NCI-H1694 (cell line): ENCODE data around the gene RRAD.
"Not testable (repeated sequence)": the region's sequence is repeated elsewhere in the genome, so short reads cannot be mapped to it uniquely, and the experiment has no call there.

ENCODE experiments used
- DNase-seq: peaks from one replicate; lab custom pipeline; 2025; lab: John Stamatoyannopoulos, UW

RRAD gene

DNA sequence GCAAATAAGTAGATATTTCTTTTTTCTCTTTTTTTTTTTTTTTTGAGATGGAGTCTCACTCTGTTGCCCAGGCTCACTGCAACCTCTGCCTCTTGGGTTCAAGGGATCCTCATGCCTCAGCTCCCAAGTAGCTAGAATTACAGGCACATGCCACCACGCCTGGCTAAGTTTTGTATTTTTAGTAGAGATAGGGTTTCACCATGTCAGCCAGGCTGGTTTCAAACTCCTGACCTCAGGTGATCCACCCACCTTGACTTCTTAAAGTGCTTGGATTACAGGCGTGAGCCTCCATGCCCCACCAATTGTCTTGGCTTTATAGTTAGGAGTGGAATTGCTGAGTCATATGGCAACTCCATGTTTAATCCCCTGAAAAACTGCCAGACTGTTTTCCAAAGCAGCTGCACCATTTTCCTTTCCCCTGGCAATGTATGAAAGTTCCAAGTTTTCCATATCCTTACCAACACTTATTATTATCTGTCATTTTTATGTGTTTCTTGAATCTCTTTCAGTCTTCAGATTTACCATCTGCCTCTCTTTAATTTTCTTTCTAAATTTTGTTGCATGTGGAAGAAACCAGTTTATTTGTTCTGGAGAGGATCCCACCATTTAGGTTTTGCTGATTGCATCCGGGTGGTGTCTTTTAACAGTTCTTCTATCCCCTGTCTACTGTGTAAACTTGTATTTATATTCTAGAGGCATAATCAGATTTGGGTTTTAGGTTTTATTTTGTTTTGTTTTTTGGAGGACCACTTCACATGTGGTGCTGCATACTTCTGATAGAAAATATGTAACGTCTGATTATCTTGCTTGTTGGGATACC is 25.8 kb upstream of the RRAD start:
- DNase-seq: no peak

DNA sequence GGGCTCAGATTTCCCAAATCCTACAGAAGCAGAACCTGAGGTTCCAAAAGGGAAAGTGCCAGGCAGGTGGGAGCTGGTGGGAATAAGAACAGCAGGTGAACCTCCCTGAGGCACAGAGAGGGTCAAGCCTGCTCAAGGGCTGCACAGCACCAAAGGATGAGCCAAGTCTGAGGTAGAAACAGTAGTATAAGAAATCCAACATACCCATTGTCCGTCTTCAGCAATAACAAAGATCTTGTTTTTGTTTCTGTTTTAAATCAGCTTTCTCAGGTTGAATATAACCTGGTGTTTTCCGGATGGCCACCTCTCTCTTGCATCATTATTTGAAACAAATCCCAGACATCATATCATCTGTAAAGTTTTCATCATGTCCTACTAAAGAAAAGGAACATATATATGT is 25.1 kb upstream of the RRAD start:
- DNase-seq: no peak

DNA sequence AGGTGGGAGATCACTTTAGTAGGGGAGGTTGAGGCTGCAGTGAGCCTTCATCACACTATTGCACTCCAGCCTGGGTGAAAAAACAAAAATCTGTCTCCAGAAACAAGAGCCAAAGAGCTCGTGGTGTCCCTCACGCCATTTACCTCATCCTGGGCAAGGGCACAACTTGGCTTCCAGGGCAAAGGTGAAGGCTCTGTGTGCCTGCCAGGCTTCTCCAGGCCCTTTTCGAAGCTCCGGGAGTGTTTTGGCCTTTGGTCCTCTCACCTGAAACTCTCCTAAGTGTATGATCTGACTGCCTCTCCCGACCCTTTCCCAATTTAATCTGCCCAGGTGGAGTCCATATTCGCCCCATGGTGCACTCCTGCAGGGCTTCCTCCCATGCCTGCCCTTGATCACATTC is 24.1 kb upstream of the RRAD start:
- DNase-seq: no peak

DNA sequence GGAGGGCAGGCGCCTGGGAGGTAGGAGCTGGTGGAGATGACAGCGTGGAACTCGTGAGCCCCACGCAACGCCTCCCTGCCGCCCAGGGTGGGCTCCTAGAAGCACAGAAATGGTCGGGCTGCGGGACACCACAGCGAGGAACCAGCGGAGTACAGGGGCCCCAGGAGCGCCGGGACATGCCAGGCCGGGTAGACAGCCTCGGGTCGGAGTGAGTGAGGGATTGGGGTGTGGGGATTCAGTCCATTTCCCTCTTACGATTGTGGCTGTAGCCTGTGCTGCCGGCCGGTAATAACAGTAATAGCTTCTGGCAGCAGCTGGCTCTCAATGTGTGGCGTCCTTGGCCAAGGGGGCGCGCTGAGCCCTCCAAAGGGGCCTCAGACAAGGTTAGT is 23.5 kb upstream of the RRAD start:
- DNase-seq: no peak

DNA sequence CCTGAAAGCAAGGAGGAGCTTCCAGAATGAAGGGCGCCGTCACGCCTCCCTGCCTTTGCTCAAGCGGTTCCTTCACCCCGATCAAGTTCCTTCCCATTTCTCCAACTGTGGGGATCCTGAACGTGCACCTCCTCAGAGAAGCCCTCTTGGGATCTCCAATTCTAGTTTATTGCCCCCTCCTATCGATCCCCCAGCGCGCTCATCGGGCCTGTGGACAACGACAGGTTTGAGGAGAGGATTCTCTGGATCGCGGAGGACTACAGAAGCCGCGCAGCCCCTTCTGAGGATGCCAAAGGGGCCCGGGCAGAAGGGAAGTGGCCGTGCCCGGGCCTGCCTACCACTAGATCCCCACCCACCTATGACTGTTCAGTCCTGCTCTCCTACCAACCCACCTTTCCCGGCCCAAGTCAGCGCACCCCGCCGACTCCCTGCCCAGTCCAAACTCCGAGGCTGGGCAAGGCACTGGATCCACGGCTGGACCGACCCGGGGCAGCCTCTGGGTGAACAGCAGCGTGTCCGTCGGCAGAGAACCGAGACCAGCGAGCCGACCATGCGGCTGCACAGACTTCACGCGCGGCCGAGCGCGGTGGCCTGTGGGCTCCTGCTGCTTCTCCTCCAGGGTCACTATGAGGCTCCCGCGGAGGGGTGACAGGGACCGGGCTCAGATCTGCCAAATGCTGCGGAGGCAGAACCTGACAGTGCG is 22.9 kb upstream of the RRAD start:
- no peak for DNase-seq

DNA sequence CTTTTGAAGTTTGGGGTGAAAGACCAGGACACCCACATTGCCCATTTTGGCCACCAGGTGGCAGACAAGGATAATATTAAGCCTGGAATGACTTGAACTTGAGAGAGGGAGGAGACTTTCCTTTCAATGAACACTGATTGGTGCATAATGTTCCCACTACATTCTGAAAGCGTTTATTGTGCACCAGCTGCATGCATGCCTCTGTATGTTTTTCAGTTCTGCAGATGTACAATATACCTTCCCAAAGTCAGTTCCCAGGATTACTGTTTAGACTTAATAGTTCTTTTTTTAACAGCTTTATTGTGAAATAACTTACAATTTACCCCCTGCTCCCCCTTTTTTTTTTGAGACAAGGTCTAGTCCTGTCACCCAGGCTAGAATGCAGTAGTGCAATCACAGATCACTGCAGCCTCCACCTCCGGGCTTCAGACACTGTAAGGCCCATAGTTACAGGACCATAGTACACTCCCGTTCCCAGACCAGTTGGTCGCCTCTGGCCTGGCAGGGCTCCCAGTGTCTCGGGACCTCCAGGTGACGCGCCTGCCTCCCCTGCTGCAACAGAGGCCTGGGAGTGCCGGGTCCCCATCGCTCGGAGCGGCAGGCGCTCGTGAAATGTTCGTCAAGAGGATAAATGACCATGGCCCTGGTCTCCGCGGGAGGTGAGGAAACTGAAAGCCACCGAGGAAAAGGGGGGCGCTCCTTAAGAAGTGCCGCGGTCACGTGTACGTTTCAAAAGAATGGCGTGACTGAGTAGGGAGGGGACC is 22.1 kb upstream of the RRAD start:
- peak; percentile 75 for DNase-seq

DNA sequence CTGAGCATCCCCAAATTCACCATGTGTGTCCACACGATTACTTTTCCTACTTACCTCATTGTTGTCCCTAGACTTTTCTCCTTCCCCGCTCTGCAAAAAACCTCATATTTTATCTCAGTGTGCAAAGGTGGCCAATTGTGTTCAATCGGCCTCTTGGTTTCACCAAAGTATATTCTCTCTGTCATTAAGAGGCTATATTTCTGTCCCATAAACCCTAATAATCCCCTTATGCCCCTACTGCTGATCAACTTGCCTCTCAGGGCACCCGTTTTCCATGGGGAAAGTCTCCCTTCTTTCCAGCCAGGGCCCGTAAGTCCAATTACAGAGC is 21.6 kb upstream of the RRAD start:
- no peak for DNase-seq

DNA sequence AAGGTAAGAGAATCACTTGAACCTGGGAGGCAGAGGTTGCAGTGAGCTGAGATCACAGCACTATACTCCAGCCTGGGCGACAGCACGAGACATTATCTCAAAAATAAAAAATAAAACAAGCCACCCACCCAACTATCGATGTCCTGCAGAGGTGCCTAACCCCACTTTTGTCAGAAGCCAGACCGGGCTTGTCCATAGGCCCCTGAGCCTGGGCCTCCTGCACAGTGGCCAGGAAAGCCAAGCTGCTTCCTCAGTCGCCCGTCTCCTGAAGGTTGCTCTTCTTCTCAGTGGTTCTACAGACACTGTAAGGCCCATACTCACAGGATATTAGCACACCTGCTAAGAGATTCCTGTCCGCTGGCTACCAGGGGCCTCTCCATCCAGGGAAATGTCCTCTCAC is 21.2 kb upstream of the RRAD start:
- DNase-seq: no peak

DNA sequence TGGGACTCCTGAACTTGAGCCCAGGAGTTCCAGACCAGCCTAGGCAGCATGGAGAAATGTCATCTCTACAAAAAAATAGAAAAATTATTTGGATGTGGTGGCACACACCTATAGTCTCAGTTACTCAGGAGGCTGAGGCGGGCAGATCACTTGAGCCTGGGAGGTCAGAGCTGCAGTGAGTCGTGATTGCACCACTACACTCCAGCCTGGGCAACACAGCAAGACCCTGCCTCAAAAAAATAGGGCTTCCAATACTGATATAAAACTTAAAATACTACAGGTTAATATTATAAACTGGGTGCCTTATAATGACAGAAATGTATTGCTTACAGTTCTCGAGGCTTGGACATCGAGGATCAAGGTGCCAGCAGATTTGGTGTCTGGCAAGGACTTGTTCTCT is 20.6 kb upstream of the RRAD start:
- no peak for DNase-seq

DNA sequence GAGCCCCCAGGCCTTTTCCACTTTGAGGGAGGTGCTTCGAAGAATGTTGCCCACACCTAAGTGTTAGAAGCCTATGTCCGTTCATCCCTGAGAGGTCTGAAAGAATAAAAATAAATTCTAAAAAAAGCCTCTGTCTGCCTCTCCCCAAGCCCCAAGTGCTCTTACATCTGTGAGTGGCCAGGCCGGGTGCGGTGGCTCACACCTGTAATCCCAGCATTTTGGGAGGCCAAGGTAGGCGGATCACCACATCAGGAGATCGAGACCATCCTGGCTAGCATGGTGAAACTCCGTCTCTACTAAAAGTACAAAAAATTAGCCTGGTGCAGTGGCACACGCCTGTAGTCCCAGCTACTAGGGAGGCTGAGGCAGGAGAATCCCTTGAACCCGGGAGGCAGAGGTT is 19.6 kb upstream of the RRAD start:
- DNase-seq: not testable (repeated sequence)

DNA sequence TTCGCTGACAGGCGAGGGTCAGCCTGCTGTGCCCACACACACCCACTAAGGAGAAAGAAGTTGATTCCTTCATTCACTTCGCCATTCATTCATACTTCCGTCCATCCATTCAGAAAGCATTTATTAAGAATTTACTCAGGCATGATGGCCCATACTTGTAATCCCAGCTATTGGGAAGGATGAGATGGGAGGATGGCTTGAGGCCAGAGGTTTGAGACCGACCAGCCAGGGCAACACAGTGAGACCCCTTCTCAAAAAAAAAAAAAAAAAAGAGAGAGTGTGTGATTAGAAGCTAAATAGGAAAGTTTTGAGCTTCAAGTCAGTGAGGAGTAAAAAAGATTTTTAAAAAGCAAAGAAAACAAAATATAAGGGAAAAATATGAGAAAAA is 18.7 kb upstream of the RRAD start:
- no peak for DNase-seq

DNA sequence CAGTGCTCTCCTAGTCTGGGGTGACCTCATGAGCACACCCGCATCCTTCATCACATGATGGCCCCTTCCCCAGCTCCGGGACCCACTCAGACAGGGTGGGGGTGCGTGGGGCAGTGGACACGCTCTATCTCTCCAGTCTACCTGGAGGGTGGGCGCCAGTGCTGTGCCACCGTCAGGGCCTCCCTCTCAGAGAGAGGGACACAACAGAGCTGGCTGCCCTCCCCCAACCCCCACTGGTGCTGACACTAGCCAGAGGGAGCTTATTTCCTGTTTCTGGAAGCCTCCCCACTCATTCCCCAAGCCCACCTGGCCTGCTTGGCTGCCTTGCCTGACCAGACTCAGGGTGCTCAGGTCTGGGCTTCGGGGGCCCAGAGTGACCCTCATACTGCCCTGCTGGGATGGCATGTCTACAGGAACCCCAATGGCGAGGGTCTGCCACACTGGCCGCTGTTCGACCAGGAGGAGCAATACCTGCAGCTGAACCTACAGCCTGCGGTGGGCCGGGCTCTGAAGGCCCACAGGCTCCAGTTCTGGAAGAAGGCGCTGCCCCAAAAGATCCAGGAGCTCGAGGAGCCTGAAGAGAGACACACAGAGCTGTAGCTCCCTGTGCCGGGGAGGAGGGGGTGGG is 18.2 kb upstream of the RRAD start:
- DNase-seq: no peak

DNA sequence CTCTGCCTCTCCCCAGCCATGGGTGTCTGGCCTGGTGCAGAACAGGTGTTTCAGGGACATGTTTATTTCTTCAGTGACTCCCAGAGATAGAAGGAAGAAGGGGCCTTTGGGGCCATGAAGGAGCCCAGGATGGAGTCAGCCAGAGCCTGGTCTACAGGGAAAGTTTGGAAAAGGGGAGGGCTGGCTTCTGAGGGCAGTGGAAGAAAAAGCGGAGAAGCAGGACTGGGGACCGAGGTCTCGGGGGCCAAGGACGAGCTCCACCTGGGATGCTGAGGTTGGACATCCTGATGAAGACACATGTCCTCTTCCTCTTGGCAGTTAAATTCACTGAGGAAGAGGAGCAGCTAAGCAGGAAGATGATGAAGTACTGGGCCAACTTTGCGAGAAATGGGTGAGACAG is 17.6 kb upstream of the RRAD start:
- DNase-seq: no peak

DNA sequence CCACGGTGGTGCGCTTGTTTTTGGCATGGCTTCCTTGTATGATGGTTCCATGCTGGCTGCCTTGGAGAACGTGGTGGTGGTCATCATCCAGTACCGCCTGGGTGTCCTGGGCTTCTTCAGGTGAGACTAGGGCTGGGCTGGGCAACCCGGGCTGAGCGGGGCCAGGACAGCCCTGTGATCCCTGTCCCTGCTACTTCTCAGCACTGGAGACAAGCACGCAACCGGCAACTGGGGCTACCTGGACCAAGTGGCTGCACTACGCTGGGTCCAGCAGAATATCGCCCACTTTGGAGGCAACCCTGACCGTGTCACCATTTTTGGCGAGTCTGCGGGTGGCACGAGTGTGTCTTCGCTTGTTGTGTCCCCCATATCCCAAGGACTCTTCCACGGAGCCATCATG is 14.9 kb upstream of the RRAD start:
- no peak for DNase-seq

DNA sequence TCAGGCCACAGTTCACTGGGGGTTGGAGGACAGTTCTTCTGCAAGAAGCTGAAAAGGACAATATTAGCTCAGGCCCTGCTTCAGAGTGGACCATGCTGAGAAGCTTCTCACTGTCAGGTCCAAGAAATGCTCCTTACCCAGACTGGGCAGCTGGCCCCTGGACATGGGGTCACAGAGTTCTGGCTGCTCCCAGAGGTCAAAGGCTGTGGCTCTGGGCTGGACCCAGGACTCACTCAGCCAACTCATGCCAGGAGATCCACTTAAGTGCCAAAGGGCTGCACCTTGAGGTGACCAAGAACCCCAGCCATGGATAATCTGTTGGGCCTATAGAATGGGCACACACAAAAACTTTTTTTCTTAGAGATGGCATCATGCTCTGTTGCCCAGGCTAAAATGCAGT is 14.0 kb upstream of the RRAD start:
- no peak for DNase-seq

DNA sequence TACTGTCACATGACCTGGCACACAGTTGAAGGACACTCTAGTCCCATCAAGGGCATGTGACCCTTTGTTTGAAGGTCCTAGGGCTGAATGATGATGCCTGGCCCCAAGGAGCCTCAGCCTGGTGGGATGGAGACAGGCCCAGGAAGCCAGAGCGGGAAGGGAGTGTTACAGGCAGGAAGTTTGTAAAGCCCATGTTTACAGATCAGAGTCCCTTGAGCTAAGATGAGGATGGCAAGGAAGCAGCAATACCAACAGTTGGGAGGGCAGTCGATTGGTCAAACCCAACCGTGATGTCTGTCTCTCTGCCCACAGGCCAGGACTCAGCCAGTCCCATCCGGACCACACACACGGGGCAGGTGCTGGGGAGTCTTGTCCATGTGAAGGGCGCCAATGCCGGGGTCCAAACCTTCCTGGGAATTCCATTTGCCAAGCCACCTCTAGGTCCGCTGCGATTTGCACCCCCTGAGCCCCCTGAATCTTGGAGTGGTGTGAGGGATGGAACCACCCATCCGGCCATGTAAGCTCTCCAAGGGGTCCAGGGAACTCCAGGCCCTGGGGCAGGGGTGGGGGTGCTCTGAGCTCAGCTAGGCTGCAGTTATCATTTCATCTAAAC is 12.5 kb upstream of the RRAD start:
- DNase-seq: no peak

DNA sequence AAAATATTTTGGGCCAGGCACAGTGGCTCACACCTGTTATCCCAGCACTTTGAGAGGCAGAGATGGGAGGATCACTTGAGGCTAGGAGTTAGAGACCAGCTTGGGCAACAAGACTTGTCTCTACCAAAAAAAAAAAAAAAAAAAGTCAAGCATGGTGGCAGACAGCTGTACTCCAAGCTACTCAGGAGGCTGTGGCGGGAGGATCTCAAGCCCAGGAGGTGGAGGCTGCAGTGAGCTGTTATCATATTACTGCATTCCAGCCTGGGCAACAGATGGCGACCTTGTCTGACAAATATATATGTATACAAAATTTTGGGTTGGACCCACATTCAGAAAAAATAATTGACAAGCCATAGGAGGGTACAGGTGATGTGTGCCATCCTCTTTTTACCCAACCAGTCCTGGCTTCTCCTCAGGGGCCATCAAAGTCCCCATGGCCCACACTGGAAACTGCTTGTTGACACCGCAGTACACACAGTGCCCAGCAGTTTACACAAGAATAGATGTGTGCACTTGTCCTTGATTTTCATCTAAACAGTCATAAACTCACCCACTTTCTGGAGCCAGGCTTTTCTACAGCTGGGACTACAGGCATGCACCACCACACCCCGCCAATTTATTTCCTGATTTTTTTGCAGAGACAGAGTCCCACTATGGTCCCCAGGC is 11.7 kb upstream of the RRAD start:
- DNase-seq: no peak

DNA sequence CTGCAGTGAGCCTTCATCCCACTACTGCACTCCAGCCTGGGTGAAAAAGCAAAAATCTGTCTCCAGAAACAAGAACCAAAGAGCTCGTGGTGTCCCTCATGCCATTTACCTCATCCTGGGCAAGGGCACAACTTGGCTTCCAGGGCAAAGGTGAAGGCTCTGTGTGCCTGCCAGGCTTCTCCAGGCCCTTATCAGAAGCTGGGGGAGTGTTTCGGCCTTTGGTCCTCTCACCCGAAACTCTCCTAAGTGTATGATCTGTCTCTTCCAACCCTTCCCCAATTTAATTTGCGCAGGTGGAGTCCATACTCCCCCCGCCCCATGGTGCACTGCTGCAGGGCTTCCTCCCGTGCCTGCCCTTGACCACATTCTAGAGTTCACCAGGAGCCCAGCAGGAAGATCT is 11.1 kb upstream of the RRAD start:
- no peak for DNase-seq

DNA sequence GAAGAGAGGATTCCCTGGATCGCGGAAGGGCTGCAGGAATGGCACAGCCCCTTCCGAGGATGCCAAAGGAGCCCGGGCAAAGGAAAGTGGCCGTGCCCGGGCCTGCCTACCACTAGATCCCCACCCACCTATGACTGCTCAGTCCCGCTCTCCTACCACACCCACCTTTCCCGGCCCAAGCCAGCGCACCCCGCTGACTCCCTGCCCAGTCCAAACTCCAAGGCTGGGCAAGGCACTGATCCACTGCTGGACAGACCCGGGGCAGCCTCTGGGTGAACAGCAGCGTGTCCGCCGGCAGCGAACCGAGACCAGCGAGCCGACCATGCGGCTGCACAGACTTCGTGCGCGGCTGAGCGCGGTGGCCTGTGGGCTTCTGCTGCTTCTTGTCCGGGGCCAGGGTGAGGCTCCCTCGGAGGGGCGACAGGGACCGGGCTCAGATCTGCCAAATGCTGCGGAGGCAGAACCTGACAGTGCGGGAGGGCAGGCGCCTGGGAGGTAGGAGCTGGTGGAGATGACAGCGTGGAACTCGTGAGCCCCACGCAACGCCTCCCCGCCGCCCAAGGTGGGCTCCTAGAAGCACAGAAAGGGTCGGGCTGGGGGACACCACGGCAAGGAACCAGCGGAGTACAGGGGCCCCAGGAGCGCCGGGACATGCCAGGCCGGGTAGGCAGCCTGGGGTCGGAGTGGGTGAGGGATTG is 10.1 kb upstream of the RRAD start, which contains the start of gene CES2:
CES2 (plus strand) TSS at position 203 of the 698 bp plus-strand sequence; CDS start at position 323, 120 bp downstream.
- no peak for DNase-seq

DNA sequence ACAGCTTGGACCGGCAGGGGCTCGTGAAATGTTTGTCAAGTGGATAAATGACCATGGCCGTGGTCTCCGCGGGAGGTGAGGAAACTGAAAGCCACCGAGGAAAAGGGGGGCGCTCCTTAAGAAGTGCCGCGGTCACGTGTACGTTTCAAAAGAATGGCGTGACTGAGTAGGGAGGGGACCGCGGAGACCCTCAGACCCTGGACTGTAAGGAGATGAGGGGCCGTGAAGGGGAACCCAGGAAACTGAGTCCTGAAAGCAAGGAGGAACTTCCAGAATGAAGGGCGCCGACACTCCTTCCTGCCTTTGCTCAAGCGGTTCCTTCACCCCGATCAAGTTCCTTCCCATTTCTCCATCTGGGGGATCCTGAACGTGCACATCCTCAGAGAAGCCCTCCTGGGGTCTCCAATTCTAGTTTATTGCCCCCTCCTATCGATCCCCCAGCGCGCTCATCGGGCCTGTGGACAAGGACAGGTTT is 9.5 kb upstream of the RRAD start:
- not testable (repeated sequence) for DNase-seq
